Retinal pigment epithelial cell (primary cell): Measurements from ENCODE around the gene CORO2A.

ENCODE experiments used
- DNase-seq: peaks from one replicate; pipeline ENCODE4 v3.0.0-alpha.2; 2010; ENCODE audit warnings: low read depth
- H3K4me3 ChIP-seq: 2 replicates; pipeline ENCODE4 v1.5.1; 2011; ENCODE audit warnings: mild to moderate bottlenecking, low read length, control low read depth, moderate library complexity
- CTCF ChIP-seq: conservative IDR thresholded peaks from 2 replicates; pipeline ENCODE4 v1.5.1; 2011; ENCODE audit warnings: low read depth, low read length, control low read depth, inconsistent platforms

CORO2A gene

DNA sequence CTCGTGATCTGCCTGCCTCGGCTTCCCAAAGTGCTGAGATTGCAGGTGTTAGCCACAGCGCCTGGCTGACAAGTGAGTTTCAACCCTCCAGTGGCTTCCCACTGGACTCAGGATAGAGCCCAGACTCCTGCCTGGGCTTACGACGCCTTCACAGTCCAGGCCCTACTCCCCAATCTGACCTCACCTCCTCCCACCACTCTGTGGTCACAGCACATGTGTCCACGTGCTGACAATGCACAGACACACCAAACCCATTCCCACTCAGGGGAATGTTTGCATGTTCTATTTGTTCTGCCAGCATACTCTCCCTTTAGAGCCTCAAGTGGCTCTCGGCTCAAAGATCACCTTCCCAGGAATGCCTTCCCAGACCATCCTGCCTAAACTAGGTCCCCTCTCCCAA is 42.3 kb downstream of the CORO2A start:
- no peak overlapping the region for H3K4me3 ChIP-seq
- TF ChIP-seq CTCF: no peak
- no peak for DNase-seq

DNA sequence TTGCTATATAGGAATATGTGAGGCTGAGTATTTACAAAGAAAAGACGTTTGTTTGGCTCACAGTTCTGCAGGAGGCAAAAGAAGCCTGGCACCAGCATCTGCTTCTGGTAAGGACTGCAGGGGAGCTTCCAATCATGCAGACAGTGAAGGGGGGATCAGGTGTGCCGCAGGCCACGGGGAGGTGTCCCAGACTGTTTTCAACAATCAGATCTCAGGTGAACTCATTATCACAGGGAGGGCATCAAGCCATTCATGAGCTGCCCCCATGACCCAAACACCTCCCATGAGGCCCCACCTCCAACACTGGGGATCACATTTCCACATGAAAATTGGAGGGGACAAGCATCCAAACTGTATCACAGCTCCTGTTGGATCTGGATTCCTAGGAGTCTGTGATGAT is 43.0 kb downstream of the CORO2A start:
- no peak overlapping the region for H3K4me3 ChIP-seq
- TF ChIP-seq CTCF: no peak
- no peak for DNase-seq

- no peak overlapping the region for H3K4me3 ChIP-seq
- no peak for DNase-seq
- no peak for TF ChIP-seq CTCF
Measured at GRCh38 chr9:98148486-98148885, 44.0 kb downstream of the CORO2A start.

- DNase-seq: no peak
- no peak for TF ChIP-seq CTCF
- H3K4me3 ChIP-seq: no peak overlapping the region
Measured at GRCh38 chr9:98147582-98147981, 44.9 kb downstream of the CORO2A start.

- H3K4me3 ChIP-seq: no peak overlapping the region
- DNase-seq: peak; percentile 84
- no peak for TF ChIP-seq CTCF
Measured at GRCh38 chr9:98146101-98146991, 46.1 kb downstream of the CORO2A start.

- no peak for DNase-seq
- no peak for TF ChIP-seq CTCF
- H3K4me3 ChIP-seq: no peak overlapping the region
Measured at GRCh38 chr9:98144631-98145030, 47.8 kb downstream of the CORO2A start.

DNA sequence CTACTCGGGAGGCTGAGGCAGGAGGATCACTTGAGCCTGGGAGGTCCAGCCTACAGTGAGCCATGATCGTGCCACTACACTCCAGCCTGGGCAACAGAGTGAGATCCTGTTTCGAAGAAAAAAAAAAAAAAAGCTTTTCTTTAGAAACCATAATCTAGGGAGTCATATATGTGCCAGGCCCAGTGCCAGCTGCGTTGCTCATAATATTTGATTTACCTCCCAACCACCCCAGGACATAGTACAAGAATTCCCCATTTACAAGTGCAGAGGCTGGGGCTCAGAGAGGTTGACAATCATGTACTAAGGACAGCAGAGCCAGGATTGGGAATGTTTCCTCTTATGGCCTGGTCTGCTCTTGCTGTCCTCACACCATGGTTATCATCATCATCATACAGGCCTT is 48.4 kb downstream of the CORO2A start:
- DNase-seq: no peak
- TF ChIP-seq CTCF: no peak
- no peak overlapping the region for H3K4me3 ChIP-seq
